GM23248 (cell line): ENCODE results near the gene ERC2.

Experiments
- EZH2 ChIP-seq: fragments of 200-600 bp; sonication (generic); IDR thresholded peaks from 2 replicates; pipeline ENCODE4 v1.6.1; 2018; ENCODE audit warnings: antibody characterized with exemption, mild to moderate bottlenecking; ENCODE audit not compliant: insufficient read depth, poor library complexity, severe bottlenecking
- EZH2phosphoT487 ChIP-seq: fragments of 200-600 bp; sonication (generic); IDR thresholded peaks from 2 replicates; pipeline ENCODE4 v1.6.1; 2018; ENCODE audit warnings: antibody characterized with exemption, moderate library complexity, mild to moderate bottlenecking, low read depth; ENCODE audit not compliant: insufficient read depth

DNA sequence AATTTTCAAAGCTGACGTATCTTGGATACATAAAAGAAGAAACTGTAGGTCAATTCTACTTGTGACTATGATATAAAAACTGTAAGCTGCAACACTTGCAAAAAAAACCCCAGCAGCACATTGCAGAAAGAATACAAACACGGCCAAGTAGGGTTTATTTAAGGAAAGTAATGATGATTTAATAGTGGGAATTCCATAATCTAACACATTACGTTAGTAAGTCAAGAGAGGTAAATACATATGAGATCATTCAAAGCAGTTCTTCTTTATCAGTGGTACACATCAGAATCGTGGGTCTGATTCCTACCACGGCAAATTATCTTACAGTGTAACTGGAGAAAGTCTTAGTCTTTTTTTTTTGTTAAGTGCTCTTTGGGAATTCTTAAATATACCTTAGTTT is 688.7 kb downstream of the ERC2 start:
- no peak for TF ChIP-seq EZH2
- no peak for TF ChIP-seq EZH2phosphoT487
